ENCODE measurements around the gene FAM234B. TPM values are rescaled to one million over a fixed set of nuclear protein-coding genes. Genes with fewer than 3 reads are reported as not detected.

Gene FAM234B
- total RNA-seq, 1 experiment from 2014 or later, result 5.7 TPM

DNA sequence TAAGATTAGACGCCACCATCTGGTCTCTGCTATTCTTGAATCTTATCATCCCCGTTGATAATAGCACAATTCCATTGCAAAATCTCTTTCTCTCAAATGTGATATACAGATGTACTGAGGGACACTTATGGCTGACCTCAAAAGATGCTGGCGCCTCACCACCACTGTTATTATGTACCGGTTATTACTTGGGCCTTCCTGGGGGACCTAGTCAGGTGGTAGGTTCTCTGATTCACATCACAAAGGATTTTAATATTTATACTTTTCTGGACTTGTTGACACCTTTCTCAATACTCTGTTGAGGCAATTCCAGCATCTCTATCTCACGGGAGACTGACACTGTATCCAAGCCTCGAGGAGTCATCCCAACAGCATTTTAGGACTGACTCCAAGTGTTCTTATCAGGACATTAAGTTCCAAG, 21.3 kb upstream of the FAM234B start:
- intact Hi-C loops (cut with micrococcal nuclease), result no loop called here
- POLR2A ChIA-PET, result no interaction called here
- CTCF ChIA-PET, result no interaction called here
- H3K27ac Mint-ChIP-seq (ENCODE audit: low read depth, unreplicated experiment), result no peak overlapping the region
- H3K9me3 Mint-ChIP-seq (ENCODE audit: unreplicated experiment), result no peaks in the 10 kb centered on the region
- H3K4me1 Mint-ChIP-seq (ENCODE audit: insufficient read depth, unreplicated experiment), result no peaks in the 10 kb centered on the region
- no TSS peak for BruUV-seq (replicated peaks)
- TF ChIP-seq, protein P1, sequence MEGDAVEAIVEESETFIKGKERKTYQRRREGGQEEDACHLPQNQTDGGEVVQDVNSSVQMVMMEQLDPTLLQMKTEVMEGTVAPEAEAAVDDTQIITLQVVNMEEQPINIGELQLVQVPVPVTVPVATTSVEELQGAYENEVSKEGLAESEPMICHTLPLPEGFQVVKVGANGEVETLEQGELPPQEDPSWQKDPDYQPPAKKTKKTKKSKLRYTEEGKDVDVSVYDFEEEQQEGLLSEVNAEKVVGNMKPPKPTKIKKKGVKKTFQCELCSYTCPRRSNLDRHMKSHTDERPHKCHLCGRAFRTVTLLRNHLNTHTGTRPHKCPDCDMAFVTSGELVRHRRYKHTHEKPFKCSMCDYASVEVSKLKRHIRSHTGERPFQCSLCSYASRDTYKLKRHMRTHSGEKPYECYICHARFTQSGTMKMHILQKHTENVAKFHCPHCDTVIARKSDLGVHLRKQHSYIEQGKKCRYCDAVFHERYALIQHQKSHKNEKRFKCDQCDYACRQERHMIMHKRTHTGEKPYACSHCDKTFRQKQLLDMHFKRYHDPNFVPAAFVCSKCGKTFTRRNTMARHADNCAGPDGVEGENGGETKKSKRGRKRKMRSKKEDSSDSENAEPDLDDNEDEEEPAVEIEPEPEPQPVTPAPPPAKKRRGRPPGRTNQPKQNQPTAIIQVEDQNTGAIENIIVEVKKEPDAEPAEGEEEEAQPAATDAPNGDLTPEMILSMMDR (IDR thresholded peaks at IDR 0.05; ENCODE audit: unreplicated experiment), result no peak
- H3K4me3 Mint-ChIP-seq (ENCODE audit: unreplicated experiment), result no peak overlapping the region
- H3K36me3 Mint-ChIP-seq (ENCODE audit: insufficient read depth, unreplicated experiment), result no peaks in the 10 kb centered on the region
- DNase-seq (ENCODE audit: unreplicated experiment), result no peak
- H3K27me3 Mint-ChIP-seq (ENCODE audit: insufficient read depth, unreplicated experiment), result no peaks in the 10 kb centered on the region

DNA sequence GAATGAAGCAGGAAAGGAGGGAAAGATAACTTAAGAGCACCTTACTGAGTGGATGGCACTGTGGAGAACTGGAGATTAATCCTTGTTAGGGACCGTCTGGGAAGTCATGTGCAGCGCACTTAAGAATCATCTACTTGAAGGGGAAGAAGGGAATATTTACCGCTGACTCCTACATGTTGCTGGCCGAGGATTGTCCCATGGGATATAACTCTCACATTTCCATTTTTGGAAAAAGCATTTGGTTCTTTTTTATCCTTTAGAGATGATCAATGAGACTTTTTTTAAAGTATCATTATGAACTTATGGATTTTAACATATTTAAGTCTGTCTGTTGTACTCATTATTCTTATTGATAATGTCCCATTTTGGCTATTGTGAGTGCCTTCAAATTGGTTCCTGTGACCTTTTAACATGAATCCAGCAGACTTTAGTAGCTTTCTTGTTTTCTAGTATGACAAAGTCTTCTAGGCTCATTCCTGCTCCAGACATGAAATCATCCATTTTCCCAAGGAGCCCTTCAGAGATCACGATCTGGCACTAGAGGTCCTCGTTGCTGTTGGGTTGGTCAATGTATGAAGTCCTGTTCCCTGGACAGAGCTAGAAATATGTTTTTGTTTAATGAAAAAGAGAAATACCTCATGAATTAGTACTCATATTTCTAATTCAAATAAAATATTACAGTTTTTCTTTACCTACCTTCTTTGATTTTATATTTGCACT, 20.2 kb upstream of the FAM234B start:
- H3K27ac Mint-ChIP-seq (ENCODE audit: low read depth, unreplicated experiment), result no peak overlapping the region
- TF ChIP-seq, protein P1 (IDR thresholded peaks at IDR 0.05; ENCODE audit: unreplicated experiment), result no peak
- H3K4me1 Mint-ChIP-seq (ENCODE audit: insufficient read depth, unreplicated experiment), result no peaks in the 10 kb centered on the region
- ChIA-PET POLR2A (interaction anchor here (0.6 to 1.0 kb wide), 2 partner anchors 14 to 20 kb away, joined by 3 read pairs; partner anchors contain the start of gene FAM234B), CTCF (interaction anchor here (0.7 to 0.9 kb wide), 3 partner anchors 35 to 366 kb away, joined by 3 read pairs; no protein-coding TSS in a partner anchor)
- intact Hi-C loops (cut with micrococcal nuclease), result no loop called here
- no peaks in the 10 kb centered on the region for H3K9me3 Mint-ChIP-seq (ENCODE audit: unreplicated experiment)
- no peaks in the 10 kb centered on the region for H3K27me3 Mint-ChIP-seq (ENCODE audit: insufficient read depth, unreplicated experiment)
- H3K4me3 Mint-ChIP-seq (ENCODE audit: unreplicated experiment), result no peak overlapping the region
- DNase-seq (ENCODE audit: unreplicated experiment), result no peak
- no TSS peak for BruUV-seq (replicated peaks)
- no peaks in the 10 kb centered on the region for H3K36me3 Mint-ChIP-seq (ENCODE audit: insufficient read depth, unreplicated experiment)

DNA sequence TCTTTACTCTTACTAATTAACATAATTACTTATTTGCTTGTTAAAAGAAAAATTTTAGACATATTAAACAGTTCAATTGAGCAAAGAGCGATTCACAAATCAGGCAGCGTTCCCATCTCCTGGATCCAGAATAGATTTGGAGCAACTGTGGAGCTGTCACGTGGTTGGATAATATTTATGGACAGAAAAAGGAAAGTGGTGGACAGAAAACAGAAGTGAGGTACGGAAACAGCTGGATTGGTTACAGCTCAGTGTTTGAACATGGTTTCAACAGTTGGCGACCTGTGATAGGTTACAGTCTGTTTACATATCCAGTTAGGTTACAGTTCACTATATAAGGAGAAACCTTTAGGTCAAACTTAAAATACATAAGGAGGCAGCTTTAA, 19.7 kb upstream of the FAM234B start:
- H3K27ac Mint-ChIP-seq (ENCODE audit: low read depth, unreplicated experiment), result no peak overlapping the region
- no peaks in the 10 kb centered on the region for H3K4me1 Mint-ChIP-seq (ENCODE audit: insufficient read depth, unreplicated experiment)
- H3K36me3 Mint-ChIP-seq (ENCODE audit: insufficient read depth, unreplicated experiment), result no peaks in the 10 kb centered on the region
- CTCF ChIA-PET, result interaction anchor here (0.8 to 0.9 kb wide), 2 partner anchors 187 to 365 kb away, joined by 3 read pairs; no protein-coding TSS in a partner anchor
- H3K27me3 Mint-ChIP-seq (ENCODE audit: insufficient read depth, unreplicated experiment), result no peaks in the 10 kb centered on the region
- POLR2A ChIA-PET, result interaction anchor here (0.6 to 1.0 kb wide), 2 partner anchors 13 to 19 kb away, joined by 3 to 4 read pairs; no protein-coding TSS in a partner anchor
- DNase-seq (ENCODE audit: unreplicated experiment), result no peak
- no peak overlapping the region for H3K4me3 Mint-ChIP-seq (ENCODE audit: unreplicated experiment)
- H3K9me3 Mint-ChIP-seq (ENCODE audit: unreplicated experiment), result no peaks in the 10 kb centered on the region
- TF ChIP-seq, protein P1 (IDR thresholded peaks at IDR 0.05; ENCODE audit: unreplicated experiment), result no peak
- BruUV-seq (replicated peaks), result no TSS peak
- intact Hi-C loops (cut with micrococcal nuclease), result no loop called here

DNA sequence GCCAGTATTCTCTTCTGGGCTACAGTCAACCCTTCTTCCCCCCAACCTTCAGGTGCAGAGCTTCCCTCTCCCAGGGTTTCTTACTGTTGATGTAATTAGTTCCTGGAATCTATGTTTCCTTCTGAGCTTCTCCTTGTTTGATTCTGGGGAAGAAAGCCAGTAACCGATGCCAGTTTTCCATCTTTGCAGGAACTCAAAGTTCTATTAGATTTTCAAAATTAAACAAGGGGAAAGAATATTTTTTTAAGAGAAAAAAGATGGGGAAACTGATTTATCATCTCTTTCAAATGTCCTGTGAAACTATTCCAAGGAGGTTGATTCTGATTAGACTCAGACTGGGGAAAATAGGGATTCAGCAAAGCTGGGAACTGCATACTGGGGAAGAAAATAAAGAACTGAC, 17.9 kb upstream of the FAM234B start:
- intact Hi-C loops (cut with micrococcal nuclease), result no loop called here
- H3K4me3 Mint-ChIP-seq (ENCODE audit: unreplicated experiment), result no peak overlapping the region
- TF ChIP-seq, protein P1 (IDR thresholded peaks at IDR 0.05; ENCODE audit: unreplicated experiment), result no peak
- H3K9me3 Mint-ChIP-seq (ENCODE audit: unreplicated experiment), result no peaks in the 10 kb centered on the region
- no peaks in the 10 kb centered on the region for H3K27me3 Mint-ChIP-seq (ENCODE audit: insufficient read depth, unreplicated experiment)
- no TSS peak for BruUV-seq (replicated peaks)
- ChIA-PET CTCF (interaction anchor here (0.7 kb wide), 1 partner anchor 49 kb away, joined by 4 read pairs; no protein-coding TSS in a partner anchor), POLR2A (interaction anchor here (1.2 kb wide), 1 partner anchor 9 kb away, joined by 3 read pairs; no protein-coding TSS in a partner anchor)
- no peak overlapping the region for H3K27ac Mint-ChIP-seq (ENCODE audit: low read depth, unreplicated experiment)
- DNase-seq (ENCODE audit: unreplicated experiment), result no peak
- no peaks in the 10 kb centered on the region for H3K4me1 Mint-ChIP-seq (ENCODE audit: insufficient read depth, unreplicated experiment)
- no peaks in the 10 kb centered on the region for H3K36me3 Mint-ChIP-seq (ENCODE audit: insufficient read depth, unreplicated experiment)
